T-helper 17 cell (primary cell): ENCODE results near the gene COL4A1. TPM values are rescaled to one million over a fixed set of nuclear protein-coding genes. Genes with fewer than 3 reads are reported as not detected.
A peak's percentile ranks its signal among the peaks of the same experiment; 100 is the strongest.

Experiments
- ATAC-seq: fragments of 150-1000 bp; cut with Tn5 transposase; 2 replicates; pipeline ENCODE4 v1.10.0; 2021; ENCODE audit warnings: mild to moderate bottlenecking, moderate library complexity
- DNase-seq, 3 donors: peaks; one replicate each; pipeline versions ENCODE4 v3.0.0 to v3.0.0-alpha.2; 2020 to 2021
- H3K9me3 ChIP-seq: one replicate; pipeline ENCODE4 v1.7.0; 2013; ENCODE audit warnings: low read length, mild to moderate bottlenecking; ENCODE audit not compliant: control insufficient read depth, poor library complexity, severe bottlenecking
- H3K27ac Mint-ChIP-seq: one replicate; pipeline ENCODE4 v1.8.0; 2022; ENCODE audit warnings: mild to moderate bottlenecking, moderate library complexity, mixed read lengths
- H3K27me3 Mint-ChIP-seq: one replicate; pipeline ENCODE4 v1.8.0; 2022; ENCODE audit warnings: mixed read lengths
- H3K36me3 Mint-ChIP-seq: one replicate; pipeline ENCODE4 v1.8.0; 2022; ENCODE audit warnings: low read depth, mixed read lengths
- H3K4me1 Mint-ChIP-seq: one replicate; pipeline ENCODE4 v1.8.0; 2022; ENCODE audit warnings: mild to moderate bottlenecking, mixed read lengths
- H3K4me3 Mint-ChIP-seq: one replicate; pipeline ENCODE4 v1.8.0; 2022; ENCODE audit warnings: mild to moderate bottlenecking, moderate library complexity, mixed read lengths
- total RNA-seq, 4 donors: library from RNA in 2 of 4; stranded (reverse) in 2 of 4; gene quantifications; one replicate each; pipeline ENCODE4 v1.2.3 and lab custom pipeline; 2022 to 2026

Gene COL4A1
- total RNA-seq, 2 donors from 2014 or later = 0.37 TPM; not detected in 1

DNA sequence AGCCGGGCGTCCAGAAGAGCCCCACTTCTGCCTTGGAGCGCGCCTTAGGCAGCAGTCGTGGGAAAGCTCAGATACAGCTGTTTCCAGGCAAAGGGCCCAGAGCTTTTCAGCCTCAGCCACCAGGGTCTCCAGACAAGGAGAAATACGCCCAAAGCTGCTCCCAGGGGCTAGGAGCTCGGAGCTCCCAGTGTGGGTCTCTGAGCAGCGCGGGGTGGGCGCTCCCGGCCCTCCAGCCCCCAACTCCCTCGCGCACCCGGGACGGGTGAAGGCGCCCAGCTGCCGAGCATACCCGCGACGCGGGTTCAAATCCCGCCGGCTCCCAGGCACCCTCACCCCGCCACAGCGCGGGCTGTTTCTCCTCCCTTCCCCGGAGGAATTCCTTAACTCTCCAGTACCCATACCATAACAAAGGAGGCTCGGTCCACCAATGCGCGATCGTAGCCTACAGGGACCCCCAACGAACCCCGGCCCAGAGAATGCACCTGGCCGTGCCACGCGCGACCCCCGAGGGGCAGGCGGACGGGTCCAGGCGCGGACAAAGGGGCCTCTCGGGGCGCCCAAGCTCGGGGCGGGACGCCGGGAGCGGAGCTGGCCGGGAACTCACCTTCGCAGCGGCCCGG is 507 bp downstream of the COL4A1 start:
- Mint-ChIP-seq H3K4me1 (peaks cover 12% of the 10 kb centered on the region), H3K27ac (no peak overlapping the region), H3K27me3 (peaks cover 78% of the 10 kb centered on the region), H3K36me3 (peaks cover 9% of the 10 kb centered on the region), H3K4me3 (no peak overlapping the region)
- ATAC-seq = no peak
- H3K9me3 ChIP-seq = no peaks in the 10 kb centered on the region
- no peak for DNase-seq

DNA sequence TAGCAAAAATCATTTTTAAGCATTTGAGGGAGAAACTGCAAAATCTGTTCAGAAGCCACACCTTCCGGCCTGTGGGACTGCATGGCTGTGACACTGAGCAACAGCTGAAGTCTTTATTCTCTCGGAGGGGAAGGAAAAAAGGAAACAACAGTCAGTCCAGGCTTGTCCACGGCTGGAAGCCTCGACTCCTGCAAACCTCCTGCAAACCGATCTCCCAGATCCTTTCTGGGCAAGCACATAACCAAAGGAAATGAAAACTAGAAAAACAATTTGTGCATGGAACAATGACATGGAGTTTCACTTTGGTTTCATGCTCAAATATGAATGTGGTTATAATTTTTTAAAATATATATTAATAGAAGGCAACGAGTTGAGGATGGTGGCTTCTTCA is 1.0 kb downstream of the COL4A1 start:
- no peak for ATAC-seq
- H3K27me3 Mint-ChIP-seq = peaks cover 78% of the 10 kb centered on the region
- no peak for DNase-seq
- peak overlapping the region; percentile 58 for H3K4me3 Mint-ChIP-seq
- H3K9me3 ChIP-seq = no peaks in the 10 kb centered on the region
- H3K27ac Mint-ChIP-seq = no peak overlapping the region
- peaks cover 10% of the 10 kb centered on the region for H3K36me3 Mint-ChIP-seq
- H3K4me1 Mint-ChIP-seq = peaks cover 12% of the 10 kb centered on the region

DNA sequence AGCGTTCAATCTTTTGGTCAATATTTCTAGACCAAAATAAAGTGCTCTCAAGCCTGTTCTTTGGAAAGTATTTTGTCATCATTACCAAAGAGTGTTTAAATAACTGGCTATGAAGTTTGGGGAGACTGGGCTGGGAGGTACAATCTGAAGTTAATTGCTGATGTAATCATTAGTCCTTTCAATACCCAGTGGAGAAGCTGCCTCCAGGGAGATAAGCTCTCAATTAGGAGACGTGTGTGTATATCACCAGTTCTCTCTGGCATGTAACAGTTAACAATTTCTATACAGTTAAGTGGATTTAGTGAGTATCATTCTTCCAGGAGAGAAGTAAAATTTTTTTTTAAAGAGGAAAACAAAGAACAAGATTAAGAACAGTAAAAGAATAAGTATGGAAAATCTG is 1.4 kb downstream of the COL4A1 start:
- Mint-ChIP-seq H3K27ac (no peak overlapping the region), H3K36me3 (peaks cover 10% of the 10 kb centered on the region), H3K4me3 (peak overlapping the region; percentile 58), H3K27me3 (peaks cover 74% of the 10 kb centered on the region), H3K4me1 (peaks cover 12% of the 10 kb centered on the region)
- H3K9me3 ChIP-seq = no peaks in the 10 kb centered on the region
- ATAC-seq (no peak), DNase-seq (no peak)

DNA sequence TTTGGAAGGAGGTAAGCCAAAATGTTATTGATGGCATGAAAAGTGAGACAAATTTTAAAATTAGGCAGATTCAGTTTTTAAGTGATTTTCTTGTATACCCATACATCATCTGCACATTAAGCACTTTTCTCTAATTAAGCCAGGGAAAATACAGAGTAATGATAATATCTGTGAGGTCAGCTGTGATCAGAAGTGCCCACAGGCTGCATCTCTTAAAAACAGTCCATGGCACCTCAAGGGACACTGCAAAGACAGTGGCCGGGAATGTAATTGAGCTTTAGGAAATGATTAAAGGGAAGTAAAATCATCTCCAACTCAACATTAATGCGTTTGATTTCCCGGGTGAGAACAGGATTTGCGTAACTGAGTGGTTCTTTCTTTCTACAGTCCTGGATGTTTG is 2.0 kb downstream of the COL4A1 start:
- Mint-ChIP-seq H3K4me3 (no peak overlapping the region), H3K27me3 (peaks cover 69% of the 10 kb centered on the region)

DNA sequence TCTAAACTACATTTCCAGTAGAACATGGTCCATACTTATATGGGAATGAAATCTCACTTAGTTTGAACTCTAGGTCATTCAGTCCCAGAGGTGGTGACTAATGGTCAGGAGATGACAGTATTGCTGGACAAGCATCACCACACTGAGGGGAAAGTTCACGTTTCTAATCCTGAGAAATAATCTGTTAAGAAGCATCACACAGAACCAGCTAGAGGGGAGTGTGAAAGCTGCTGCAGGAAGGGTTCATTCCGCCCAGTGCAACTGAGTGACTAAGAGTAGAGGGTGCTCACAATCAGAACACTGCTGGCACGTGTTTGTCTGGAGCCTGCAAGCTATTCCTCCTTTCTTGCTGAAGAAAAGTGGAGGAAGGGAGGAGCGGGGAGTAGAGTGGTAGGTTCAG is 2.7 kb downstream of the COL4A1 start:
- Mint-ChIP-seq H3K36me3 (peaks cover 10% of the 10 kb centered on the region), H3K27ac (no peak overlapping the region), H3K4me1 (peaks cover 12% of the 10 kb centered on the region), H3K4me3 (no peak overlapping the region), H3K27me3 (peaks cover 61% of the 10 kb centered on the region)
- ATAC-seq (no peak), DNase-seq (no peak)
- no peaks in the 10 kb centered on the region for H3K9me3 ChIP-seq

More for the DNA sequence above, 2.0 kb downstream of the COL4A1 start:
- H3K9me3 ChIP-seq = no peaks in the 10 kb centered on the region
- Mint-ChIP-seq H3K27ac (no peak overlapping the region), H3K36me3 (peaks cover 10% of the 10 kb centered on the region), H3K4me1 (peaks cover 12% of the 10 kb centered on the region)
- no peak for DNase-seq
- no peak for ATAC-seq

DNA sequence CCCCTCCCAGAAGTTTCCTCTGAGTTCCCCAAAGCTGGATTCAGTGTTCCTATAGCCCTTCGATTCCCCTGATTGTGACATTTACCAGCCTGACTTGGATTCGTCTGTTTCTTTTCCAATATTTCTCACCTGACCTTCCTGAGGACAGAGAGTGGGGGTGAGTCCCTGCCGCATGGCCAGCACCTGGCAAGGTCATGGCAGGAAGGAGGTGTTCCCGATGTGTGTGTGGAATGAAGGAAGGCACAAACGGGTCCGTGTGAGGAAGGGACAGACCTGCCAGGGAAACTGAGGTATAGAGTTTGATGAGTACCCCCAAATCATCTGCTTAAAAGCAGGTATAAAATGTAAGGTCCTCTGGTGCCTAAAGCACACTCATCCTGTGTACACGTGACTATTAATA is 3.3 kb downstream of the COL4A1 start:
- no peak for DNase-seq
- peaks cover 9% of the 10 kb centered on the region for H3K4me1 Mint-ChIP-seq
- H3K9me3 ChIP-seq = no peaks in the 10 kb centered on the region
- H3K4me3 Mint-ChIP-seq = no peak overlapping the region
- peaks cover 10% of the 10 kb centered on the region for H3K36me3 Mint-ChIP-seq
- no peak overlapping the region for H3K27ac Mint-ChIP-seq
- H3K27me3 Mint-ChIP-seq = peaks cover 60% of the 10 kb centered on the region
- ATAC-seq = no peak

DNA sequence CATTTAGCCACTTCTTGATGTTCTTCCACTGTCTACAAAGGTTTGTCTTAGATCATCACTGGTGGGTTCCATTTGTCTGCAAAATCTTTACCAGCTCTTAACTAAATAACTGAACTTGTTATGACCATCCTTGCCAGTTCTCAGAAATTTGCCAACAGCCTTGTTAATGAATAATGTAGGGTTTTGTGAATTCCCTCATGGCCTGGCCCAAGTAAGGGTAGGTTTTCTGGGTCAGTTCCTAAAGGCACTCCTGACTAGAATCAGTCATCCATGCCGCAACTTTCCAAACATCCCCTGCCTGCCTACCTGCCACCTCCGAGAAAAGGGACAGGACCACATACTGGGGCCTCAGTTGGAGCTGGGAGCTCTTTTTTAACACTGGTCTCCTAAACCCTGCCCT is 4.0 kb downstream of the COL4A1 start:
- ATAC-seq (no peak), DNase-seq (no peak)
- H3K9me3 ChIP-seq = no peaks in the 10 kb centered on the region
- Mint-ChIP-seq H3K36me3 (peaks cover 8% of the 10 kb centered on the region), H3K4me1 (peaks cover 5% of the 10 kb centered on the region), H3K27me3 (peaks cover 58% of the 10 kb centered on the region), H3K27ac (no peak overlapping the region), H3K4me3 (no peak overlapping the region)

DNA sequence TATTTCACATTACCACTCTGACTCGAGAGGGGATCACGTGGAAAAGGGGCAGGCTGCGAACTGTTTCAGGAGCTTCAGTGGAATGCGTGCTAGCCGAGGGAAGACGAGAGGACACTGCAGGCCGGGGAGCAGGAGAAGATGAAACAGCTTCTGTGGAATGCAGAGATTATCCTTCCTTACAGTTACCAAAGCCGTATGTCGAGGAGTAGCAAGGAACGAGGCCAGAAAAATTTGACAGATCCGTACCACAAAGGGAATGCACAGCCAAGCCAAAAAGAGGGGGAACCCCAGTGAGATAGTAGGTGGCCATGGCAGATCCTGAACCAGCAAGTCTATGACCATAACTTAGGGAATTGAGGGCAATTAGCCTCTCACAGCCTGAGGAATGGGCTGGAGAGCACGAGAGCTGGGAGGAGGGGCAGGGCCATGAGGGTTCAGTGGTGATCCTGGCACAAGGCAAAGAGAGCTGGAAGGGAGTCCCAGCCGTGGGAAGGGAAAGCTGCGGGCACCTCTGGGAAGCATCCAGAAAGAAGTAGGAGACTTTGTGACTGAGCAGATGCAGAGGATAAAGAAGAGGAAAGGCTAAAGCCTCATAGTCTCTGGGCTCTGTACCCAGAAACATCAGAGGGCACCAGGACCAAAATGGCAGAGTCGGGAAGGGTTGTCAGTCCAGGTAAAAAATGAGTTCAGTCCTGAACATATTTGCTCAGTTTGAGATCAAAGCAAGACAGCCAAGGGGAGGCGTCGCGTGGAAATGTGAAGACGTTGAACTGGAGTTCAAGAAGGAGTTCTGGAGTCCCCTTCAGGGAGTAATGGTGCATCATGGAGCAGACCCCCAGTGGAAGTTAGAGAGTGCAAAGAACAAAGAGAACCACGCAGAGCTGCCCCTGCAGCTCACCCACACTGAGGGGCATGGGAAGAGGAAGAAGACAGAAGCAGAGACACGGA is 5.1 kb downstream of the COL4A1 start:
- ATAC-seq (no peak), DNase-seq (no peak)
- no peaks in the 10 kb centered on the region for H3K9me3 ChIP-seq
- no peak overlapping the region for H3K27ac Mint-ChIP-seq
- H3K36me3 Mint-ChIP-seq = peaks cover 8% of the 10 kb centered on the region
- peaks cover 5% of the 10 kb centered on the region for H3K4me1 Mint-ChIP-seq
- H3K27me3 Mint-ChIP-seq = peaks cover 63% of the 10 kb centered on the region
- no peak overlapping the region for H3K4me3 Mint-ChIP-seq

DNA sequence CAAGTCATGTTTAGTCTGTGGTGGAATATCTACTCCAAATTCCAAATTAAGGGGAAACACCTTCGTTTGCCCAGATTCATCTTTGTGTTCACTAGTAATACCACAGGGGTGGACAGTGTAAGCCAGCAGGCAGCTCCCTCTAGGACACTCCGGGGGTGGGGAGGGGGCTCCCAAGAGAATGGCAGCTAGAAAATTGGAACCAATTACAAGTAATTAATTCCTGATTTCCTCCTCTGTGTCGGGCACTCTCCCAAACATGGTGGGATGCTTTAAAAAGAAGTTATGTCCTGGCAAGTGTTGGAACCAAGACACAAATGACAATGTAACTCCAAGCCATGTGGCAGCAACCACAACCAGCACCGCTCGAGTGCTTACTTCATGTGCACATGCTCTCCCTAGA is 5.9 kb downstream of the COL4A1 start:
- no peaks in the 10 kb centered on the region for H3K9me3 ChIP-seq
- H3K27ac Mint-ChIP-seq = no peak overlapping the region
- H3K27me3 Mint-ChIP-seq = peaks cover 71% of the 10 kb centered on the region
- H3K36me3 Mint-ChIP-seq = peaks cover 8% of the 10 kb centered on the region
- ATAC-seq (no peak), DNase-seq (no peak)
- no peak overlapping the region for H3K4me3 Mint-ChIP-seq
- peaks cover 5% of the 10 kb centered on the region for H3K4me1 Mint-ChIP-seq

DNA sequence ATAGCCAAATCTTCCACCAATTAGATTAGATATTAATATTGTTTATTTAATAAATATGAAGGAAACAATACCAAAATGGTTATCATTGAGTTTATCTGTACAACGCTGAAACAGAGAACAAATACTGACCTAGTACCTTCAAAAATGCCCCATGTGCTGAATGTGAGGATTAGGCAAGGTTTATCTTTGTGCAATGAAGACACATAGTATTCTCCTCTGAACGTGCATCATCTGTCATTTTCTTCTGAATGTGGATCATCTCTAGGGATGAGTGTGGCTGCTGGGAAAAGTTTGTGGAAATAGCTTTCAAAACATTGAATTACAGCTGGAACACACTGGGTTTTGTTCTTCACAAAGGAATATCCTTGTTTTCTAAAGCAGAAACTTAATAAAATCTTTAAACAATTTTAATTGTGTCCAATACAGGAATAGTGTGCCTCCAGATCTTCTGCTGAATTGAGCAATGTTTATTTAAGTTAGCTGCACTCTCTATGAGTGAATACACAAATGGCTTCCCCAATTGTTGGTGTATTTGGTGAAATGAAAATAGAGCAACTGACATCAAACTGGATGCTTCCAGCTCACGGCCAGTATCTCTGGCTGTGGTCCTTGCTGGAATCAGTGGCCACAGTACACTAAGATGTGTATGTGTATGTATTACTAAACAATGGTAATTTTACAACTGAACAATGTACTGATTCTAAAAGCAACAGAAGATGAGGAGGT is 6.7 kb downstream of the COL4A1 start:
- no peak for DNase-seq
- no peaks in the 10 kb centered on the region for H3K9me3 ChIP-seq
- no peak overlapping the region for H3K27ac Mint-ChIP-seq
- no peak overlapping the region for H3K4me3 Mint-ChIP-seq
- H3K4me1 Mint-ChIP-seq = peaks cover 2% of the 10 kb centered on the region
- H3K27me3 Mint-ChIP-seq = peaks cover 69% of the 10 kb centered on the region
- H3K36me3 Mint-ChIP-seq = peaks cover 8% of the 10 kb centered on the region
- no peak for ATAC-seq

DNA sequence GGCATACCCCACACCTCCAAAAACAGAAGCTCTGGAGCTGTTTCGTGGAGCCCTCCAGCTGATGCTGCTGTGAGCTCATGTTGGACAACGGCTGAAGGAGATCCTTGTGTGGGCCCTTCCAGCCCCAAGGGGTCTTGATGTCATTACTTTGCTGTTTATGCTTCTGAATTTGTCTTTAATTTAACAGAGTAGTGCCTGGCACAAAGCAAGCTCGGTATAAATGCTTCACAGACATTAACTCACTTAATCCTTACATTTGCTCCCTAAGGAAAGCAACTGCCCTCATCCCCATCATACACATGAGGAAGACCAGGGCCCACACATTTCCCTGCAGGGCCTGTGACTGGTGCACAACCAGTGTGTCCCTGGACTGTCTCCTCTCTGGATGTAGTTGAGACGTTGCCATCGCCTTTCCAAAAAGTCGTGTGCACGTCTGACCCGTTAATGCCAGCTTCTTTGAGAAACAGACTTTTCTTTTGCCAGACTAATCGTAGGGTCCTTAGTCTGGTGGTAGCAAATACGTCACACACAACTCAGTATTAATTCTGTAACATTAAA is 7.6 kb downstream of the COL4A1 start:
- H3K27me3 Mint-ChIP-seq = peaks cover 62% of the 10 kb centered on the region
- no peaks in the 10 kb centered on the region for H3K4me1 Mint-ChIP-seq
- DNase-seq (no peak), ATAC-seq (no peak)
- no peak overlapping the region for H3K27ac Mint-ChIP-seq
- H3K4me3 Mint-ChIP-seq = no peak overlapping the region
- peaks cover 6% of the 10 kb centered on the region for H3K36me3 Mint-ChIP-seq
- H3K9me3 ChIP-seq = no peaks in the 10 kb centered on the region

DNA sequence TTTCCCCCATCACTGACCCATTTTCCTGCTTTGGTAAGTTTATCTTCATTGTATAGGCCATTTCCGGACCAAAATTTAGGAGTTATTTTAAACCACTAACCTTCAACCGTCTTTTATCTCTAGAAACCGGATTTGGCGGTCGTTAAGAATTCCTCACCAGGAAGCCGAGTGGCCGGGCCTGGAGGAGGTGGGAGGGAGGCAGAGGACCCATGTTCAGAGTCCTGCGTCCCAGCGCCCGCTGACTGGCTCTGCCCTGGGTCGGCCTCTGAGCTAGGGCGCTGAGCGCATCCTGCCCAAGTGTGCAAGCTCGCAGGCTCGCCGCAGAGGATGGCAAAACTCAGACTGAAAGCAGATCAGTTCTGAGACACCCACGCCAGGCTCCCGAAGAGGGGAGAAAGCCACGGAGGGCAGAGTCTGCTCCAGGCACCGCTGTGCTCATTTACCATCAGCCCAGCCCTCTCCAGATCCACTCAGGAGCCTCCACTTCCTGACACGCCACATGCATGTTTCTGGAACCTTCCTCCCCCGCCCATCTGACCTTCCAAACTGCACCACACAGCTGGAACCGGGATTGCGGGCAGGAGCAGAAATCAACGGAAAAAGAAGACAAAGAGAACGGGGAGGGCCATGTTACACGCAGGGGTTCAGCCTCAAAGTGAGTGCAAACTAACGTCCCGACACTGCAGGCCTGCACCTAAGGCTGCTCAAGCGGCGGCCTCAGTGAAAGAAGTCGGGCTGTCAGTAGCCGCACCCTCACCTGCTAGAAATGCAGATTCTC is 8.3 kb downstream of the COL4A1 start:
- Mint-ChIP-seq H3K36me3 (peaks cover 5% of the 10 kb centered on the region), H3K27ac (no peak overlapping the region), H3K27me3 (peaks cover 62% of the 10 kb centered on the region), H3K4me1 (no peaks in the 10 kb centered on the region), H3K4me3 (no peak overlapping the region)
- no peak for ATAC-seq
- DNase-seq = no peak
- no peaks in the 10 kb centered on the region for H3K9me3 ChIP-seq
